ENCODE measurements around the gene RPUSD2.

Gene RPUSD2, protein sequence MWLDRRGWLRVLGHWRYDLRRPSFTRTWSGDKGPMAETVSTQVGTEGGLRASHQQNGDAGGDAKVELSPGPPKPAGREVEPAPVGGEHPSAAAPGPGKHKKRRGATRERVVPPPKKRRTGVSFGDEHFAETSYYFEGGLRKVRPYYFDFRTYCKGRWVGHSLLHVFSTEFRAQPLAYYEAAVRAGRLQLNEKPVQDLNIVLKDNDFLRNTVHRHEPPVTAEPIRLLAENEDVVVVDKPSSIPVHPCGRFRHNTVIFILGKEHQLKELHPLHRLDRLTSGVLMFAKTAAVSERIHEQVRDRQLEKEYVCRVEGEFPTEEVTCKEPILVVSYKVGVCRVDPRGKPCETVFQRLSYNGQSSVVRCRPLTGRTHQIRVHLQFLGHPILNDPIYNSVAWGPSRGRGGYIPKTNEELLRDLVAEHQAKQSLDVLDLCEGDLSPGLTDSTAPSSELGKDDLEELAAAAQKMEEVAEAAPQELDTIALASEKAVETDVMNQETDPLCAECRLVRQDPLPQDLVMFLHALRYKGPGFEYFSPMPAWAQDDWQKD

DNA sequence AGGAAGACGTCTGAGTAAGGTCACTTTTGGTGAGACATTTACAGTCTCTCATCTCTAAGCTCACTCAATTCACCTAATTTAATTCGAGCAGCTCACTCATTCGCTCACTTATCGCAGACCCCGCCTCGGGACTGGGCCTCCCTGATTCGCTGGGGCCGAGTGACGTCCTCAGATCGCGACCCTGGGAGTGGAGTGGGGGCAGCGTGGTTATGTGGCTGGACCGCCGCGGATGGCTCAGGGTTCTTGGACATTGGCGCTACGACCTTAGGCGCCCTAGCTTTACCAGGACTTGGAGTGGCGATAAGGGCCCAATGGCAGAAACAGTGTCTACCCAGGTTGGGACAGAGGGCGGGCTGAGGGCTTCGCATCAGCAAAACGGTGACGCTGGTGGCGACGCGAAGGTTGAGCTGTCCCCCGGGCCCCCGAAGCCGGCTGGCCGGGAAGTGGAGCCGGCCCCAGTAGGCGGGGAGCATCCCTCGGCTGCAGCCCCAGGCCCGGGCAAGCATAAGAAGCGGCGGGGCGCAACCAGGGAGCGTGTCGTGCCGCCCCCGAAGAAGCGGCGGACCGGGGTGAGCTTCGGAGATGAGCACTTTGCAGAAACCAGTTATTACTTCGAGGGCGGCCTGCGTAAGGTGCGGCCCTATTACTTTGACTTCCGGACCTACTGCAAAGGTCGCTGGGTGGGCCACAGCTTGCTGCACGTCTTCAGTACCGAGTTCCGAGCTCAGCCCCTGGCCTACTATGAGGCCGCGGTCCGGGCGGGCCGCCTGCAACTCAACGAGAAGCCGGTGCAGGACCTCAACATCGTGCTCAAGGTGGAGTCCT, at the start of gene RPUSD2:
Gene RPUSD2, plus strand, starts transcription at position 171 of the 825 bp plus-strand sequence. Its CDS starts 39 bp downstream, at position 210.
- DNase-seq: peak; percentile 84

DNA sequence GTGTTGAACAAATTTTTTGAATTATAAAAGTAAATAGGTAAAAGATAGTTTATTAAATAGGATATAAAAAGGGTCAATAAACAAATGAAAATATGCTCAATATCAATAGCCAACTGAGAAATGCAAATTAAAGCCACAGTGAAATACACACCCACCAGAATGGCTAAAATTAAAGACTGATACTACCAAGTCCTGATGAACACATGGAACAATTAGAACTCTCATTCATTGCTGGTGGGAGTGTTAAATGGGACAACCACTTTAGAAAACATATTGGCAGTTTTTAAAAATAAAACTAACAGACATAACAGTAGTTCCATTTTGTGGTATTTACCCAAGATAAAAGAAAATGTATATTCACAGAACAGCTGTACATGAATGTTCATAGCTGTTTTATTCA, 45.5 kb upstream of the RPUSD2 start:
- DNase-seq: no peak

DNA sequence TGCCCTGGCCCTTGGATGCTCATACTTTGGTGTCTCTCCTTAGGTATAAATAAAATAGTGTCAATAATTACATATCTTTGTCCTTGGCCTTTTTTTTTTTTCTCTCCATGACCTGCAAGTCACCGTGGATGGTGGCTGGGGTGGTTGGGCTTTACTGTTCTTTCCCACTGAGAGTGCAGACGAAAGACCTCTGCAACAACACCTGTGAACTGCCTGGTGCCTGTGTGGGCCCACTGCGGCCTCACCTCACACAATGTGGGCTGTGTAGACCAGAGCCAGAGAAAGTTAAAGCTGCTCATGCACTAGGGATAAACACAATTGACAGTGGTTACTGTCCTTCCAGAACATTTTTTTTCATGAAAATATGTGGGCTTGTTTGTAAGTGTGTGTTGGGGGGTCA, 43.2 kb upstream of the RPUSD2 start:
- DNase-seq: no peak

DNA sequence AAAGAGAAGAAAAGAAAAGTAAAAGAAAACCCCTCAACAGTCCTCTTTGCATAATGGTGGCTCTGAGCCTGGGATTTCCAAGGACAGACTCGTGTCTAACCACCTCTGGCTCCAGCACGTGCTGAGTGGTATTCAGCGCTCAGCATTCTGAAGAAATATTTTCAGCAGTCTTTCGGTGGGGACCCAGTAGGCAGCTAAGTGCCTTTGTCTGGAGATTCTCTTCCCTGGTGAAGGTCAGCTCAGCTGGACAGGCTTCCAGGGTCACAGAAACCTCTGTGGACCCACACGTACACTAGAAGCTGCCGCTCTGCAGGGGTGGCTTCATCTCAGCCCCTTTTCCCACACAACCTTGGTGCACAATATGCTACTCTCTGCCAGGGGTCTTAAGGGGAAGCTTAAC, 40.3 kb upstream of the RPUSD2 start:
- DNase-seq: no peak

DNA sequence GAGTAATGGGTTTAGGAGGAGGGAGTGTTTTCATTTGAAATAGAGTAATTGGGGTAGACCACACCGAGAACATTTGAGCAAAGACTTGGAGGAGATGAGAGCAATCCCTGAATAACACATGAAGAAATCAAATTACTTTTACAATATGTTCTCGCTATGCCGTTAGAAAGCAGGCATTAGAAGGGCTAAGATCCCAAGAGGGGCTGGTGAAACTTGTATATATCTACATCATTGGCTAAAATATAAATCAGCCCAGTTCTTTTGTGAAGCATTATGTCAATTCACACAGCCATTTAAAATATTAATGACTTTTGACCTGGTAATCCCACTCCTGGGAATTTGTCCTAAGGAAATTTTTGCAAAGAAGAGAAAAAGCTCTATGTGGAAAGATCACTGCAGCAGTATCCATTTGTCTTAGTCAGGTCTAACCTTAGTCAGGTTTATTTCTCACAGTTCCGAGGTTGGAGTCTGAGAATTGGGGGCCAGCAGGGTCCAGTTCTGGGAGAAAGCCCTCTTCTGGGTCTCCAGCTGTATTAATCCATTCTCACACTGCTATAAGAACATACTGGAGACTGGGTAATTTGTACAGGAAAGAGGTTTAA, 35.2 kb upstream of the RPUSD2 start:
- DNase-seq: no peak

DNA sequence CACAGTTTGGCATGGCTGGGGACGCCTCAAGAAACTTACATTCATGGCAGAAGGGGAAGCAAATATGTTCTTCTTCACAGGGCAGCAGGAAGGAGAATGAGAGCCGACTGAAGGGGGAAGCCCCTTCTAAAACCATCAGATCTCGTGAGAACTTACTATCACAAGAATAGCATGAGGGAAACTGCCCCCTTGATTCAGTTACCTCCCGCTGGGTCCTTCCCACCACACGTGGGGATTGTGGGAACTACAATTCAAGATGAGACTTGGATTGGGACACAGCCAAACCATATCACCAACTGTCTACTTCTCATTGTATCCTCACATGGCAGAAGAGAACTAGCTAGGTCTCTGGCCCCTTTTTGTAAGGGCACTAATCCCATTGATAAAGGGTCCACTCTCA, 34.7 kb upstream of the RPUSD2 start:
- DNase-seq: no peak

DNA sequence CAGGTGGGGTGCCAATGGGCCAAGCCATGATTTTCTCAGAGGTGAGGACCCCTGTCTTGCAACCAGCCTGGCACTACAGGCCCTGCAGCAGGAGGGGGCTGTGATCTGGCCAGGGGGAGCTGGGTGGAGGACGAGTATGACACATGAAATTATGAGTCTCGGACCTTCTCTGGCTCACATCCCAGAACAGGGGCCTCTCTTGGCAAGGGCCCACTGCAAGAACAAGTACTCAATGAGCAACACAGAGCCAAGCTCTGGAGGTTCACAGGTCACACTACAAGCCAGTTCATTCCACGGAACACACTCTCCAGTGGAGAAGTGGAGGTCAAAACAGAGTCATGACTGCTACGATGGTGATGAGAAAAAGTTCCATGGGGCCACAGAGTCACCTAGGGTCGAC, 32.6 kb upstream of the RPUSD2 start:
- DNase-seq: no peak

DNA sequence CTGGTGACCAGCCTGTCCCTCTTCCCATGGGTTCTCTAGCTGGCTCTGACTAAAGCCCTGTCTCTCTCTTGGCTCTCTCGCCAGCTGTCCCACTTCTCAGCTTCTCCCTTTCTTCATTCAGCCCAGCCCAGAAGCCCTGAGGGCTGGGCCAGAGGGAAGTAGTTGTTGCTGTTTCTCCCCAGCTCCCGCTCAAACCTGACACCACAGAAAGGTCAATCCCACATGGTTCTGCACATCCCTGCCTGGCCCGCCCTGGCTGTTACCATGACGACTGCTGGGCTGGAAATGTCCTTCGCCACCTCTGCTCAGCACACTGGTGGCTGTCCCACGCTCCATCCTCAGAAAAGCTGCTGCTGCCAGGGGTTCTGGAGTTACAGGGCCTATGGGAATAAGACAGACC, 30.1 kb upstream of the RPUSD2 start:
- DNase-seq: no peak

DNA sequence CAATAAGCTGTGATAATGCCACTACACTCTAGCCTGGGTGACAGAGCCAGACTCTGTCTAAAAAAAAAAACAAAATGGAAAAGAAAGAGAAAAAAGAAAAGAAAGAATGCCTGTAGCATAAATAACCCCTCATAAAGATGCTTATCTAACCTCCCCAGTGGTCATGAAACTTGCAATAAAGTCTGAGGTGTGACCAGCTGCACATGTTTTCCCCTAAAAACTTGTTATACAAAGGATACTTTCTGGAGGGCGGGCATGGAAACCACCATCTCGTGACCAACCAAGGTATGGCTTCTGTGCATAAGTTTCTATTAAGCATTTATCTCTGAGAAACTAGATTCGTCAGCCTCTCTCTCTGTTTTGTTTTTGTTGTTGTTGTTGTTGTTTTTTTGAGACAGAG, 26.0 kb upstream of the RPUSD2 start:
- no peak for DNase-seq

DNA sequence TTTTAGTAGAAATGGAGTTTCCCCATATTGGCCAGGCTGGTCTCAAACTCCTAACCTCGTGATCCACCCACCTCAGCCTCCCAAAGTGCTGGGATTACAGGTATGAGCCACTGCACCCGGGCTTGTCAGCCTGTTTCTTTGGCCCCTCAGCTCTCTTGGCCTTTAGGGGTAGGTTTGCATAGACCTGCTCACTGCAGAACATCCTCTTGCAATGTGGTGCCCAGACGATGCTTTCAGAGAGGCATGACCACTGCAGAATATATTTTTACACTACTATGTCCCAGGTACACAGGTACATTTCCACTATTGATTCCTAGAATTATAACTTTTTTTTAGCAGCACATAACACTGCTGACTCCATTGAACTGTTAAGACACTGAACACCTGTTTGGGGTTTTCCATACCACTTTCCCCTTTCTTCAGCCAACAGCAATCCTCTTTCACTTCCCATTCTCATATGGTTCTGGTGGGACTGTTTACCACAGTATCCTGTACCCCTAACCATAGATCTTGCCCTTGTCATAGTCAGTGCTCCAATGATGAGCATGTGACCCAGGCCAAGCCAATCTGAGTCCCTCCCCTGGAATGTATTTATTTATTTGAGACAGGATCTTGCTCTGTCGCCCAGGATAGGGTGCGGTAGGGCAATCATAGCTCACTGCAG, 25.3 kb upstream of the RPUSD2 start:
- DNase-seq: no peak

DNA sequence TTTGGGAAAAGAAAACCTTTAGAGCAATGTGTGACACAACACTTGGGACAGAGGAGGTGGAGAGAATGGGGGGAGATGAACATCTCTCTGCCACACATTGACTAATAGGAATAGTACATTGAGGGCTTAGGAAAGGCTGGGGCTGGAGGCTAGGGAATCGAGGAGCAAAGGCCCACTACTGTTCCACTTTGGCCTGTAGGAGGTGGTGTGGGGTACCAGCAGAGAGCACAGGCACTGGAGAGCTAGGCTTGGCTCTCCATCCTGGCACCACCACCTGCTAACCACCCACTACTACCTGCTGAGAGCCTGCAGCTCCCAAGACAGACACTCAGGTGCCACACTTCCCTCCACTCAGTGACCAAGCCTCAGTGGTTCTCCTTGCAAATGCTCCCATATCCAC, 23.6 kb upstream of the RPUSD2 start:
- DNase-seq: no peak

DNA sequence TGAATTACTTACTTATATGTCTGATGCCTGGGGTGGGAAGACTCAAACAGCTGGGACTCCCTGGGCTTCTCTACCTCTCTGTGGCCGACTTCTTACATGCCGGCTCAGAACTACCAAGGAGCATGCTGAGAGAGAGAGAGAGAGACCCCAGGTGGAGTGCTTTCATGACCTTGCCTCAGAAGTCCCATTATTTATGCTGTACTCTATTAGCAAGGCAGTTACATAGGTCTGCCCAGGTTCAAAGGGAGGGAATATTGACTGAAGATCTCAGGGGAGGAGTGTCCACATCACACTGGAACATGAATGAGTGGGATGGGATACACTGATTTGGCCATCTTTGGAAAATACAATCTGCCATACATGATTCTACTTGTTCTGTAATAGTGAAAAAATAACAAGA, 20.5 kb upstream of the RPUSD2 start:
- no peak for DNase-seq

DNA sequence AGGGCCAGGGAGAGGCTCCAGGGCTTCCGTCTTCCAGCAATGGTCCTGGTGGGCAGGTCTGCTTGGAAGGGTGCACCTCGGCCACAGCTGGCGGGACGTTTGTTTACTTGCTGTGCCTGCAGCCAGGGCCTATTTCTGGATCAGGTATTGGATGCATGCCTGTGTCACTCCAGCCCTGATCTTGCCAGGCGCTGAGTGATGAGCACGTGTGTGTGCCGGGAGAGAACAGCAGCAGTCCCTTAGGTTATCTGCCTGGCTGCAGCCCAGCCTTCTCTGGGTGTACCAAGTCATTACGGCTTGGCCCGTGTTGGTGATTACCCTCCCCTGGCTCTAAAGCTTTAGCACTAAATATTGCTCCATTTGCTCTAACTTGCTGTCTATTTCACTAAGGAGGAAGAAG, 19.2 kb upstream of the RPUSD2 start:
- no peak for DNase-seq

DNA sequence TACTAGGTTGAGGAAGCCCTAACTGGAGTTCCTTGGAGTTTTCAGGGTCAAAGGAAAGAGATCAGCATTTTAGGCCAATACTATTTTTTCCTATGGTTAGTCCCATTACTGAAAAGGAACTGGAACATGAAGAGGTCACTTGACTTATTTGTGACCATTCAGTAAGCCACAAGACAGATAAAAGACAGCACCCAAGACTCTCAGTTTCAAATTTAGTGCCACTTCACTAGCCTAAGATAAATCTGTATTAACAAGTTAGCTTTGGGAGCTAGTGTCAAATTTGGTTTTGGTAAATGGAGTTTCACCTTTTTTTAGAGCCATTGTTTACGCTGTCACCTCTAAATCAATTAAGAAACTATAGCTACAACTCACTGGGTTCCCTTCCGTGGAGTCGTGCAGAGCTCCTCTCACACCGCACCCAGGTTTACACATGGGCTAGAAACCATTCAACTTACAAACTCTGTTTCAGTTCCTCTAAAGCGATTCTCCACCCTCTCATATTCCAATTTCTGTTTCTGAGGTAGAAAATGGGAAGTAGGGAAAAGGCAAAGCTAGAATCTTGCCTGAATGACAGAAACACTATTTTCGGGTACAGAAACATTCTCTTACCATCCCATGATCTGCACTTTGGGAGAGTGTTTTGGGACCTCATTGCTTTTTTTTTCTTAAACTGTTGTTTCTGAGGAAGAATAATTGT, 18.6 kb upstream of the RPUSD2 start:
- DNase-seq: no peak

DNA sequence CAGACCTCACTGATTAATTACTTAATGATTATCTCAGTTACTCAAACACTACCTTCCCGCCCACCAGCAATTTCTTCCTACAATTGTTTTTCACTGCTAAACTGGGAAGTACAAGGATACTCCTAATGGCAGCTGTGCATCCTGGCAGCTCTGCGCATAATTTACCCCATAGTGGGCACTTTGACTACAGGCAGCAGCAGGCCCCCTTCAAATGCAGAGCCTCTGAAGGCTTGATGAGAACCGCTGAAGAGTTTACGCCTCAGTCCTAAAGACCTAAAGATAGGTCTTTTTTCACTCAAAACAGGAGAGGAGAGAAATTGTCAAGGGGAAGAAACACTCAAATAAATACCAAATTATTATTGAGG, 15.0 kb upstream of the RPUSD2 start:
- no peak for DNase-seq

DNA sequence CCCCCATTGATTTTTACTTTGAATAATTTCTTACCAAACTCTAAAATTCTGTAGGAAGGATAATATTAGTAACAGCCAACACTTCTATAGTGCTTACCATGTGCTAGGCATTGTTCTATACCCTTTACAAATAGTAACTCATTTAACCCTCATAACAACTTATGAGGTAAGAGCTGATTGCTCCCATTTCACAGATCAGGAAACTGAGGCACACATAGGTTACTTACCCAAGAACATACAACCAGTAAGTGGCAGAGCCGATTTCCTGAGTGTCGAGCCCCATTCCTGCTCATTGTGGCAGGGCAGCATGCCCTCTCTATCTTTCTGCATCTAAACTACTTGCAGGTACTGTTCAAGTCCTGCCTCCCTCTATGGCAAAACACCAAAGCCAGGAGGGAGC, 13.2 kb upstream of the RPUSD2 start:
- no peak for DNase-seq

DNA sequence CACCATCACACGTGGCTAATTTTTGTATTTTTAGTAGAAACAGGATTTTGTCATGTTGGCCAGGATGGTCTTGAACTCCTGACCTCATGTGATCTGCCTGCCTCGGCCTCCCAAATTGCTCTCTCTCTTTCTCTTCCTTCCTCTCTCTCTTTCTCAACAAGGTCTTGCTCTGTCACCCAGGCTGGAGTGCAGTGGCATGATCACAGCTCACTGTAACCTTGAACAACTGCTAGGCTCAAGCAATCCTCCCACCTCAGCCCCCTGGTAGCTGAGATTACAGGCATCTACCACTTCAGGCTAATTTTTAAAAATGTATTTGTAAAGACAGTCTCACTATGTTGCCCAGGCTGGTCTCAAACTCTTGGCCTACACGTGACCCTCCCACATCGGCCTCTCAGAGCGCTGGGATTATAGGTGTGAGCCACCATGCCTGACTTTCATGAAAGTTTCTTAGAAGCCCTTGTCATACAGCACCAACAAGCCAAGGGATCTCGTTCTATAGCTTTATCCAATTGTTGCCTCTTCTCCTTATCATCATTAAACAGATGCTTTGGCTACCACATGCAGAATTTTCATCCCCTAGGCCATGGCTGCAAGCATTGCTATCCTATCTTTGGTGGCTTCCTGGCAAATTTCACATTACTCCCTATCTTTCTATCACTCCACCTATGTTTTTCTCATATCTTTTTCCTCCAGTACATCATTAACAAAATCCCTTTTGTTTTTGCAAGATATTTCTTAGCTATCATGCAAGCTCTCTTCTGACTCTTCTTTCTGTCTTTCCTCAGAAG, 10.0 kb upstream of the RPUSD2 start:
- DNase-seq: no peak

DNA sequence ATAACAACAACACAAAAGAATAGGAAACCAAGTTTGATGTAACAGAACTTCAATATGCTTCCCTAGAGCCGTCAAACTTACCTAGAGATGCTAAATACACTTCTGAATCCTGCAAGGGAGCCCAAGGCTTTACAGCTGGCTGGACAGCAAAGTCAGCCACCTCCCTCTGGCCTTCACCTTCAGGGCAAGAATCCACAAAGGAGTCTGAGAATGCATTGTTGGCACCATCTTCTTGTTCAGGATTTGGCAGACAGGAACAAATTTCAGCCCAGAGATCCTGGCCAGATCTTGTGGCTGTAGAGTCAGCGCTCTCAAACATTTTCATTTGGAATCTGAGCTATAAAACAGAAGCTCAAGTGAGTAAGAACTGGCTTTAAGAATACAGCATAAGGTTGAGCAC, 6.4 kb upstream of the RPUSD2 start:
- DNase-seq: no peak

DNA sequence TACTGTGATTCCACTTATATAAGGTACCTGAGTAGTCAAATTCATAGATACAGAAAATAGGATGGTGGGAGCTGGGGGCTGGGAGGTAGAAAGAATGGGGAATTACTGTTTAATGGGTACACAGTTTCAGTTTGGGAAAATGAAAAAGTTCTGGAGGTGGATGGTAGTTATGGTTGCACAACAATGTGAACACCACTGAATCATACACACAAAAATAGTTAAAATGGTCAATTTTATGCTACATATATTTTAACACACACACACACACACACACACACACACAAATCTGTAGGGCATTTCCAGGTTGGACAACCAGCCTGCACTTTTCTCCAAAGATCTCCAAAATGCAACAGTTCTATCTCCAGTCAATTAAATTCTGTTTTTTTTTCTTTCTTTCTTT, 5.7 kb upstream of the RPUSD2 start:
- no peak for DNase-seq

DNA sequence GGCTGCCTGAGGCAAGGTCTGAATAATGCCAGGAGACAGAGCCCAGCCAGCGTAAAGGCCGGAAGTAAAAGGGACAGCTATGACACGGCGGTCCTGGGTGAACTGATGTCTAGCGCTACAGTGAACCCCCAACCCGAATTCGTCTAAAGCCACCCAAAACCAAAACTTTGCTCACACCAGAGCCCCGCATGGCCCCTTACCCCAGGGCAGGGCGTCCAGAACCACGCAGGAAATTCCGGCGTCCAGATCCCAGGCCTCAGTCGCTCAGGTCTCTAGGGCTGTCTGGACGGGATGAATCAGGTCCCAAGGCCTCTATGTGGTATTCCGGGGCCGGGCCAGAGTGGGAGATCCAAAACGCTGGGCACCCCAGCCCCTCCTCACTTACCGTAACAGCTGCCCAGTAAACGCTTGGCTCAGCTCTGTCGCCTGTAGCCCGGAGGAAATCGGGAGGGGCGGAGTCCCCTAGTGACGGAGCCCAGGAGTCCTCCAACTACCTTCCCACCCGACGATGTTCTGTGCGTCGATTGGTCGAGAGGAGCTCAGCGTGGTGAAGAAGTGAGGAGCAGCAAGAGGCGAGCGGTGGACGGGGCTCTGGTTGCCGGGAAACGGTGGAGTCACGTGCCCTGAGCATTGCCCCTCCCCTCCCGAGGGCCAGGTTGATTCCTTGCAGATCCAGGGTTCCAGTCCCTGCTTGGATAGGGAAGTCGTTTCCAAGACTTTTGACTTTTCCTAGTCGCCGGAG, 4.3 kb upstream of the RPUSD2 start, which contains the start of gene CCDC32:
Gene CCDC32, minus strand, starts transcription at position 452 of the 742 bp plus-strand sequence. CDS start 2,027 bp downstream, outside the sequence.
- DNase-seq: peak; percentile 98

All from NCI-H345 (cell line).